CD14-positive monocyte (primary cell): Measurements from ENCODE around the gene EGFR. TPM values are rescaled to one million over a fixed set of nuclear protein-coding genes. Genes with fewer than 3 reads are reported as not detected.

Experiments
- DNase-seq, 3 donors: peaks; one replicate each; pipeline ENCODE4 v3.0.0-alpha.2; 2011 to 2022
- H2AFZ ChIP-seq: 2 replicates; pipeline ENCODE4 v1.6.0; 2012; ENCODE audit warnings: mild to moderate bottlenecking, low read depth, low read length, inconsistent platforms; ENCODE audit not compliant: insufficient read depth, poor library complexity, severe bottlenecking
- H3K27ac ChIP-seq, 2 donors: 1 replicate in 1 of 2; 2 replicates in 1 of 2; pipeline ENCODE4 v1.5.1; 2012 to 2013; ENCODE audit warnings: low read length in 2 of 2, control low read depth in 1 of 2, inconsistent platforms in 1 of 2, low read depth in 1 of 2, mild to moderate bottlenecking in 1 of 2
- H3K27me3 ChIP-seq, 2 donors: one replicate each; pipeline versions ENCODE4 v1.6.0 to v1.6.1; 2011 to 2013; ENCODE audit warnings: low read length in 2 of 2; ENCODE audit not compliant: control insufficient read depth in 2 of 2, insufficient read depth in 2 of 2
- H3K36me3 ChIP-seq, 2 donors: replicated peaks in 1 of 2; 1 replicate in 1 of 2; 2 replicates in 1 of 2; pipeline versions ENCODE4 v1.5.1 to v1.6.1; 2012 to 2013; ENCODE audit warnings: low read length in 2 of 2, control low read depth in 1 of 2, inconsistent platforms in 1 of 2, mild to moderate bottlenecking in 1 of 2; ENCODE audit not compliant: insufficient read depth in 2 of 2, control insufficient read depth in 1 of 2
- H3K4me1 ChIP-seq, 2 donors: 1 replicate in 1 of 2; 2 replicates in 1 of 2; pipeline versions ENCODE4 v1.5.1 to v1.6.1; 2012 to 2013; ENCODE audit warnings: low read length in 2 of 2, control low read depth in 1 of 2, inconsistent platforms in 1 of 2, mild to moderate bottlenecking in 1 of 2, moderate library complexity in 1 of 2; ENCODE audit not compliant: insufficient read depth in 2 of 2, control insufficient read depth in 1 of 2
- H3K4me2 ChIP-seq: replicated peaks from 2 replicates; pipeline ENCODE3; 2012; ENCODE audit warnings: low read length, moderate library complexity, mild to moderate bottlenecking; ENCODE audit not compliant: poor library complexity, severe bottlenecking; ENCODE audit errors: extremely low read depth
- H3K4me3 ChIP-seq, 3 experiments: fragments of 200-600 bp in 1 of 3; sonication (generic) in 1 of 3; replicated peaks in 1 of 3; 1 replicate in 2 of 3; 2 replicates in 1 of 3; pipeline ENCODE4 v1.5.1; 2011 to 2013; ENCODE audit warnings: low read length in 3 of 3, mild to moderate bottlenecking in 3 of 3, control low read depth in 2 of 3, low read depth in 2 of 3, inconsistent platforms in 1 of 3, moderate library complexity in 1 of 3
- H3K79me2 ChIP-seq: 2 replicates; pipeline ENCODE4 v1.6.0; 2012; ENCODE audit warnings: mild to moderate bottlenecking, control low read depth, inconsistent platforms, low read length, moderate library complexity; ENCODE audit not compliant: insufficient read depth
- H3K9ac ChIP-seq: 2 replicates; pipeline ENCODE4 v1.6.0; 2017; ENCODE audit warnings: low read length, mild to moderate bottlenecking; ENCODE audit not compliant: insufficient read depth, poor library complexity, severe bottlenecking
- H3K9me3 ChIP-seq, 2 donors: replicated peaks in 1 of 2; 1 replicate in 1 of 2; 2 replicates in 1 of 2; pipeline versions ENCODE4 v1.5.1 to v1.6.1; 2012 to 2013; ENCODE audit warnings: low read length in 2 of 2, control low read depth in 1 of 2; ENCODE audit not compliant: control insufficient read depth in 1 of 2, insufficient read depth in 1 of 2
- H4K20me1 ChIP-seq: 2 replicates; pipeline ENCODE4 v1.6.0; 2012; ENCODE audit warnings: mild to moderate bottlenecking, low read length, control low read depth, moderate library complexity; ENCODE audit not compliant: insufficient read depth
- H3K27ac Mint-ChIP-seq, 7 donors: one replicate each; pipeline ENCODE4 v1.8.0; 2020; ENCODE audit warnings: mild to moderate bottlenecking in 7 of 7, mixed read lengths in 7 of 7, moderate library complexity in 6 of 7, inconsistent platforms in 2 of 7
- H3K27me3 Mint-ChIP-seq, 3 donors: one replicate each; pipeline ENCODE4 v1.8.0; 2021 to 2022; ENCODE audit warnings: low read depth in 3 of 3, mild to moderate bottlenecking in 3 of 3, mixed read lengths in 3 of 3, moderate library complexity in 3 of 3, inconsistent platforms in 1 of 3
- H3K36me3 Mint-ChIP-seq, 2 donors: one replicate each; pipeline ENCODE4 v1.8.0; 2020; ENCODE audit warnings: mixed read lengths in 2 of 2, inconsistent platforms in 1 of 2, mild to moderate bottlenecking in 1 of 2
- H3K4me1 Mint-ChIP-seq: one replicate; pipeline ENCODE4 v1.8.0; 2020; ENCODE audit warnings: mild to moderate bottlenecking, mixed read lengths
- H3K4me3 Mint-ChIP-seq, 2 donors: one replicate each; pipeline ENCODE4 v1.8.0; 2020; ENCODE audit warnings: mild to moderate bottlenecking in 2 of 2, mixed read lengths in 2 of 2, moderate library complexity in 1 of 2
- H3K9me3 Mint-ChIP-seq, 7 donors: one replicate each; pipeline ENCODE4 v1.8.0; 2020 to 2022; ENCODE audit warnings: mixed read lengths in 7 of 7, mild to moderate bottlenecking in 6 of 7, moderate library complexity in 6 of 7, inconsistent platforms in 2 of 7
- CTCF ChIP-seq: fragments of 200-600 bp; IDR thresholded peaks from one replicate; pipeline ENCODE4 v1.8.0; 2022; ENCODE audit warnings: antibody characterized with exemption, mild to moderate bottlenecking
- WGBS: methylation state at CpG from one replicate; pipeline ENCODE4 v1.1.5; 2013; ENCODE audit warnings: missing lambda C conversion rate; ENCODE audit not compliant: insufficient coverage; 5-methylcytosine and 5-hydroxymethylcytosine counted together
- intact Hi-C, 2 donors: fragments of 100-400 bp; cut with micrococcal nuclease; formaldehyde crosslinking; loops; one replicate each; pipeline versions ENCODE4 v1.15.0 to v1.15.1; 2023
- polyA plus RNA-seq, 3 donors: library from polyadenylated mRNA; depleted of rRNA in 1 of 3; unstranded in 2 of 3; stranded (reverse) in 1 of 3; fragments of 300-500 nt in 2 of 3; fragments of >200 nt in 1 of 3; fragmentation: Illumina TruSeq in 2 of 3; gene quantifications; 1 replicate in 2 of 3; 2 replicates in 1 of 3; pipeline ENCODE4 v1.2.3, GENCODE V29; 2012 to 2021

The EGFR gene
- polyA plus RNA-seq, 3 donors, result not detected

- Histone ChIP-seq H3K27me3 (no peaks in the 10 kb centered on the region), H3K27ac (no peak overlapping the region), H2AFZ (no peak overlapping the region), H3K4me3 (no peak overlapping the region), H3K9me3 (no peaks in the 10 kb centered on the region), H3K9ac (no peak overlapping the region), H3K79me2 (no peaks in the 10 kb centered on the region), H3K36me3 (no peaks in the 10 kb centered on the region), H3K4me2 (no peak overlapping the region), H3K4me1 (no peaks in the 10 kb centered on the region), H4K20me1 (no peaks in the 10 kb centered on the region)
- Mint-ChIP-seq H3K27ac (no peak overlapping the region), H3K36me3 (no peaks in the 10 kb centered on the region), H3K27me3 (peaks cover 0 to 1% (median 0%) of the 10 kb centered on the region in 3 donors), H3K4me1 (no peaks in the 10 kb centered on the region), H3K4me3 (no peak overlapping the region), H3K9me3 (peaks cover 0 to 11% (median 0%) of the 10 kb centered on the region in 7 donors)
- no peak for TF ChIP-seq CTCF
- WGBS, result 79% methylated on average over 4 of the region's 8 CpGs
- DNase-seq, result no peak
- intact Hi-C loops, result no loop called here
Measured at GRCh38 chr7:55140221-55140940, 121.6 kb downstream of the EGFR start.

DNA sequence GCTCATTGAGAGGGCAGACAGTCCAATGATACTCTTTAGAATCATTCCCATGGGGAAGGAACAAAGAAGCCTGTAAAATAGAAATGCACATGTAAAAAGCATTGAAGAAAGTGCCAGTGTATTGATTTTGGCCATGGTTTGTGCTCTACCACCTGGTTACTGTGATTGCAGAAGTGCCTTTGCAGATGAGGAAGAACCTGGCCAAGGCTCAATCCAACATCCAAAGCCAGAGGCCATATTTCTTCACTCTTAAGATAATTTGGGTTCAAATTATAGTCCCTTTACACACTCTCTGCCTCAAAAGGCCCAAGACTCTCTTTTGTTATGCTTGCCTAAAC lies 122.1 kb downstream of the EGFR start:
- no peaks in the 10 kb centered on the region for H3K36me3 Mint-ChIP-seq
- H3K9me3 ChIP-seq, result no peaks in the 10 kb centered on the region
- no peaks in the 10 kb centered on the region for H3K79me2 ChIP-seq
- no peaks in the 10 kb centered on the region for H3K36me3 ChIP-seq
- no peaks in the 10 kb centered on the region for H3K4me1 ChIP-seq
- H3K27me3 Mint-ChIP-seq, result peaks cover 0 to 1% (median 0%) of the 10 kb centered on the region in 3 donors
- peaks cover 0 to 11% (median 0%) of the 10 kb centered on the region in 7 donors for H3K9me3 Mint-ChIP-seq
- H3K9ac ChIP-seq, result no peak overlapping the region
- no peak overlapping the region for H3K4me3 Mint-ChIP-seq
- H3K27ac ChIP-seq, result no peak overlapping the region
- no peak overlapping the region for H3K27ac Mint-ChIP-seq
- H4K20me1 ChIP-seq, result no peaks in the 10 kb centered on the region
- TF ChIP-seq CTCF, result no peak
- intact Hi-C loops, result no loop called here
- no peaks in the 10 kb centered on the region for H3K4me1 Mint-ChIP-seq
- H3K27me3 ChIP-seq, result no peaks in the 10 kb centered on the region
- no peak overlapping the region for H2AFZ ChIP-seq
- DNase-seq, result no peak
- H3K4me2 ChIP-seq, result no peak overlapping the region
- H3K4me3 ChIP-seq, result no peak overlapping the region
